ENCODE measurements around the gene SLIT3.

DNA sequence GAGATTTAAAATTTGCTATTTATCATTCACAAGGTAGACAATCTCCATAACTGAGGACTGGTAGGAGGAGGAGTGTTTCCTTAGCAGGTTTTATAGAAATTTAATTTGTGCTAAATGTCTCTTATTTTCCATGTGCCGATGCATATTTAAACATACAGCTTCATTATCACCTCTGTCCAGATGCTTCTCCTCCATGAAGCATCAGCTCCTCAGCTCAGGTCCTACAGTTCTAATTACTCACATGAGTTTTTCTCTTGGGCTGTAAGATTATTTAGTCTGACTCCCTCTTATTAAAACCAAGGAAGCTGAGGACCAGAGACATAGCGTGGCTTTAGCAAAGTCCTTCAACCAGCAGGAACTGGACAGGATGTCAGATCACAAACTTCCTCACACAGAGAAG, 421.6 kb downstream of the SLIT3 start:
- no peak for TF ChIP-seq POLR2A (IDR thresholded peaks at IDR 0.05)
- TF ChIP-seq, protein P1, sequence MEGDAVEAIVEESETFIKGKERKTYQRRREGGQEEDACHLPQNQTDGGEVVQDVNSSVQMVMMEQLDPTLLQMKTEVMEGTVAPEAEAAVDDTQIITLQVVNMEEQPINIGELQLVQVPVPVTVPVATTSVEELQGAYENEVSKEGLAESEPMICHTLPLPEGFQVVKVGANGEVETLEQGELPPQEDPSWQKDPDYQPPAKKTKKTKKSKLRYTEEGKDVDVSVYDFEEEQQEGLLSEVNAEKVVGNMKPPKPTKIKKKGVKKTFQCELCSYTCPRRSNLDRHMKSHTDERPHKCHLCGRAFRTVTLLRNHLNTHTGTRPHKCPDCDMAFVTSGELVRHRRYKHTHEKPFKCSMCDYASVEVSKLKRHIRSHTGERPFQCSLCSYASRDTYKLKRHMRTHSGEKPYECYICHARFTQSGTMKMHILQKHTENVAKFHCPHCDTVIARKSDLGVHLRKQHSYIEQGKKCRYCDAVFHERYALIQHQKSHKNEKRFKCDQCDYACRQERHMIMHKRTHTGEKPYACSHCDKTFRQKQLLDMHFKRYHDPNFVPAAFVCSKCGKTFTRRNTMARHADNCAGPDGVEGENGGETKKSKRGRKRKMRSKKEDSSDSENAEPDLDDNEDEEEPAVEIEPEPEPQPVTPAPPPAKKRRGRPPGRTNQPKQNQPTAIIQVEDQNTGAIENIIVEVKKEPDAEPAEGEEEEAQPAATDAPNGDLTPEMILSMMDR (IDR thresholded peaks at IDR 0.05) = no peak
